KMS-11 (cell line): ENCODE measurements around the gene SDK1.

Source experiments
- H2AFZ ChIP-seq: fragments of 200-600 bp; sonication (generic); 2 replicates; pipeline ENCODE4 v1.6.1; 2016; ENCODE audit warnings: antibody characterized with exemption, mixed run types, low read depth
- H3K27ac ChIP-seq: fragments of 200-600 bp; sonication (generic); 2 replicates; pipeline ENCODE4 v1.6.1; 2016; ENCODE audit warnings: mild to moderate bottlenecking, mixed run types
- H3K27me3 ChIP-seq: fragments of 200-600 bp; sonication (generic); 2 replicates; pipeline ENCODE4 v1.6.1; 2017; ENCODE audit warnings: mild to moderate bottlenecking, low read depth, mixed run types, moderate library complexity; ENCODE audit not compliant: insufficient read depth
- H3K36me3 ChIP-seq: fragments of 200-600 bp; sonication (generic); 2 replicates; pipeline ENCODE4 v1.6.1; 2017; ENCODE audit warnings: mild to moderate bottlenecking, mixed run types; ENCODE audit not compliant: insufficient read depth
- H3K4me1 ChIP-seq: fragments of 200-600 bp; sonication (generic); 2 replicates; pipeline ENCODE4 v1.6.1; 2016; ENCODE audit warnings: mild to moderate bottlenecking, low read depth, mixed run types; ENCODE audit not compliant: poor library complexity, severe bottlenecking
- H3K4me2 ChIP-seq: fragments of 200-600 bp; sonication (generic); 2 replicates; pipeline ENCODE4 v1.7.0; 2016; ENCODE audit warnings: mild to moderate bottlenecking, mixed run types
- H3K4me3 ChIP-seq: fragments of 200-600 bp; sonication (generic); IDR thresholded peaks from 2 replicates; pipeline ENCODE4 v1.6.1; 2017; ENCODE audit warnings: low read depth, low read length, mixed read lengths; ENCODE audit not compliant: insufficient read depth
- H3K79me2 ChIP-seq: fragments of 200-600 bp; sonication (generic); 2 replicates; pipeline ENCODE4 v1.6.1; 2016; ENCODE audit warnings: low read depth, mixed run types; ENCODE audit not compliant: insufficient read depth
- H3K9ac ChIP-seq: fragments of 200-600 bp; sonication (generic); 2 replicates; pipeline ENCODE4 v1.6.1; 2016; ENCODE audit warnings: mild to moderate bottlenecking, mixed run types
- H4K20me1 ChIP-seq: fragments of 200-600 bp; sonication (generic); 2 replicates; pipeline ENCODE4 v1.6.1; 2016; ENCODE audit warnings: mild to moderate bottlenecking, mixed run types; ENCODE audit not compliant: insufficient read depth
- CTCF ChIP-seq: fragments of 200-600 bp; sonication (generic); conservative IDR thresholded peaks from 2 replicates; pipeline ENCODE4 v1.6.1; 2017; ENCODE audit warnings: low read depth, mild to moderate bottlenecking, antibody characterized with exemption, low read length, moderate library complexity, mixed read lengths

The SDK1 gene

GRCh38 chr7:4138866-4139265, 837.8 kb downstream of the SDK1 start:
- no peaks in the 10 kb centered on the region for H4K20me1 ChIP-seq
- H3K79me2 ChIP-seq, result no peaks in the 10 kb centered on the region
- no peak for TF ChIP-seq CTCF
- H3K4me1 ChIP-seq, result no peaks in the 10 kb centered on the region
- H3K4me3 ChIP-seq, result no peak overlapping the region
- H3K27ac ChIP-seq, result no peak overlapping the region
- no peaks in the 10 kb centered on the region for H3K27me3 ChIP-seq
- H3K9ac ChIP-seq, result no peak overlapping the region
- H3K4me2 ChIP-seq, result no peak overlapping the region
- no peak overlapping the region for H2AFZ ChIP-seq
- no peaks in the 10 kb centered on the region for H3K36me3 ChIP-seq

GRCh38 chr7:4139656-4140625, 838.9 kb downstream of the SDK1 start:
- Histone ChIP-seq H4K20me1 (no peaks in the 10 kb centered on the region), H3K4me1 (no peaks in the 10 kb centered on the region), H3K9ac (no peak overlapping the region), H3K27ac (no peak overlapping the region), H3K36me3 (no peaks in the 10 kb centered on the region), H3K27me3 (no peaks in the 10 kb centered on the region), H3K4me2 (no peak overlapping the region), H2AFZ (no peak overlapping the region), H3K4me3 (no peak overlapping the region), H3K79me2 (no peaks in the 10 kb centered on the region)
- no peak for TF ChIP-seq CTCF

GRCh38 chr7:4140933-4141332, 839.9 kb downstream of the SDK1 start:
- Histone ChIP-seq H3K27me3 (no peaks in the 10 kb centered on the region), H3K4me3 (no peak overlapping the region)

GRCh38 chr7:4143006-4143405, 842.0 kb downstream of the SDK1 start:
- H3K36me3 ChIP-seq, result no peaks in the 10 kb centered on the region
- TF ChIP-seq CTCF, result no peak
- no peak overlapping the region for H3K4me3 ChIP-seq
- H3K9ac ChIP-seq, result no peak overlapping the region
- H3K4me2 ChIP-seq, result no peak overlapping the region
- no peak overlapping the region for H2AFZ ChIP-seq
- H3K27me3 ChIP-seq, result no peaks in the 10 kb centered on the region
- H4K20me1 ChIP-seq, result no peaks in the 10 kb centered on the region
- no peaks in the 10 kb centered on the region for H3K79me2 ChIP-seq
- no peaks in the 10 kb centered on the region for H3K4me1 ChIP-seq
- no peak overlapping the region for H3K27ac ChIP-seq

More at GRCh38 chr7:4140933-4141332, 839.9 kb downstream of the SDK1 start:
- Histone ChIP-seq H4K20me1 (no peaks in the 10 kb centered on the region), H3K9ac (no peak overlapping the region), H3K4me2 (no peak overlapping the region), H3K79me2 (no peaks in the 10 kb centered on the region), H3K4me1 (no peaks in the 10 kb centered on the region), H2AFZ (no peak overlapping the region), H3K27ac (no peak overlapping the region), H3K36me3 (no peaks in the 10 kb centered on the region)
- no peak for TF ChIP-seq CTCF
